H9 (cell line): ENCODE data around the gene BICDL1. TPM values are rescaled to one million over a fixed set of nuclear protein-coding genes. Genes with fewer than 3 reads are reported as not detected.

Source experiments
- DNase-seq: peaks from one replicate; pipeline ENCODE4 v3.0.0-alpha.2; 2017
- H2AFZ ChIP-seq: one replicate; pipeline ENCODE4 v1.6.1; 2013; ENCODE audit warnings: mild to moderate bottlenecking, low read length, control low read depth, moderate library complexity
- H2AK5ac ChIP-seq: 2 replicates; pipeline ENCODE4 v1.6.1; 2013; ENCODE audit warnings: low read length, control low read depth, mixed read lengths; ENCODE audit not compliant: insufficient read length
- H2BK120ac ChIP-seq: one replicate; pipeline ENCODE4 v1.6.1; 2013; ENCODE audit warnings: low read depth, mild to moderate bottlenecking, low read length, control low read depth, inconsistent platforms; ENCODE audit not compliant: poor library complexity, severe bottlenecking
- H2BK12ac ChIP-seq: 2 replicates; pipeline ENCODE4 v1.6.1; 2013; ENCODE audit warnings: low read length, control low read depth, mixed read lengths, low read depth; ENCODE audit not compliant: insufficient read length
- H2BK15ac ChIP-seq: 2 replicates; pipeline ENCODE4 v1.6.1; 2013; ENCODE audit warnings: low read depth, low read length, control low read depth
- H2BK20ac ChIP-seq: one replicate; pipeline ENCODE4 v1.6.1; 2013; ENCODE audit warnings: low read depth, mild to moderate bottlenecking, low read length, control low read depth, inconsistent platforms; ENCODE audit not compliant: poor library complexity, severe bottlenecking
- H2BK5ac ChIP-seq: 2 replicates; pipeline ENCODE4 v1.6.1; 2013; ENCODE audit warnings: low read length, control low read depth, mixed read lengths; ENCODE audit not compliant: insufficient read length
- H3K14ac ChIP-seq: 2 replicates; pipeline ENCODE4 v1.6.1; 2013; ENCODE audit warnings: low read length, control low read depth; ENCODE audit not compliant: insufficient read depth
- H3K18ac ChIP-seq: 2 replicates; pipeline ENCODE4 v1.6.1; 2013; ENCODE audit warnings: low read depth, mild to moderate bottlenecking, mixed read lengths, low read length, control low read depth; ENCODE audit not compliant: insufficient read length
- H3K23ac ChIP-seq: 2 replicates; pipeline ENCODE4 v1.6.1; 2013; ENCODE audit warnings: low read length, control low read depth, mixed read lengths, low read depth; ENCODE audit not compliant: insufficient read length
- H3K23me2 ChIP-seq: 2 replicates; pipeline ENCODE4 v1.6.1; 2013; ENCODE audit warnings: low read depth, mild to moderate bottlenecking, mixed read lengths, low read length, control low read depth; ENCODE audit not compliant: insufficient read length, poor library complexity, severe bottlenecking
- H3K27ac ChIP-seq: 2 replicates; pipeline ENCODE4 v1.5.1; 2013; ENCODE audit warnings: low read length, control low read depth, mixed read lengths, low read depth; ENCODE audit not compliant: insufficient read length
- H3K27me3 ChIP-seq: 2 replicates; pipeline ENCODE4 v1.6.1; 2013; ENCODE audit warnings: low read length, control low read depth, inconsistent platforms; ENCODE audit not compliant: insufficient read depth
- H3K4ac ChIP-seq: 2 replicates; pipeline ENCODE4 v1.6.1; 2013; ENCODE audit warnings: low read depth, mild to moderate bottlenecking, control low read depth, inconsistent platforms, low read length, moderate library complexity
- H3K4me1 ChIP-seq: 2 replicates; pipeline ENCODE4 v1.6.1; 2013; ENCODE audit warnings: low read length, control low read depth, inconsistent platforms; ENCODE audit not compliant: insufficient read depth
- H3K4me2 ChIP-seq: 2 replicates; pipeline ENCODE4 v1.6.1; 2013; ENCODE audit warnings: low read length, control low read depth, mixed read lengths; ENCODE audit not compliant: insufficient read length, insufficient read depth
- H3K56ac ChIP-seq: 2 replicates; pipeline ENCODE4 v1.6.1; 2013; ENCODE audit warnings: low read depth, mild to moderate bottlenecking, mixed read lengths, low read length, control low read depth; ENCODE audit not compliant: insufficient read length
- H3K79me1 ChIP-seq: 2 replicates; pipeline ENCODE4 v1.6.1; 2013; ENCODE audit warnings: low read depth, mild to moderate bottlenecking, moderate library complexity, low read length, control low read depth, inconsistent platforms; ENCODE audit not compliant: insufficient read depth, poor library complexity, severe bottlenecking
- H3K79me2 ChIP-seq: 2 replicates; pipeline ENCODE4 v1.6.1; 2013; ENCODE audit warnings: low read length, control low read depth, inconsistent platforms; ENCODE audit not compliant: insufficient read depth
- H3K9ac ChIP-seq: 2 replicates; pipeline ENCODE4 v1.6.1; 2013; ENCODE audit warnings: low read length, control low read depth, mixed read lengths; ENCODE audit not compliant: insufficient read length; ENCODE audit errors: extremely low read depth
- H3K9me3 ChIP-seq: one replicate; pipeline ENCODE4 v1.6.1; 2013; ENCODE audit warnings: low read depth, low read length, inconsistent platforms; ENCODE audit not compliant: control insufficient read depth
- H3T11ph ChIP-seq: one replicate; pipeline ENCODE4 v1.6.1; 2013; ENCODE audit warnings: mild to moderate bottlenecking, low read length, control low read depth, inconsistent platforms
- H4K20me1 ChIP-seq: one replicate; pipeline ENCODE4 v1.6.1; 2013; ENCODE audit not compliant: control insufficient read depth, insufficient read length, insufficient read depth
- H4K5ac ChIP-seq: 2 replicates; pipeline ENCODE4 v1.6.1; 2013; ENCODE audit warnings: low read depth, mild to moderate bottlenecking, mixed read lengths, low read length, control low read depth; ENCODE audit not compliant: insufficient read length
- H4K8ac ChIP-seq: replicated peaks from 2 replicates; pipeline ENCODE4 v1.6.1; 2013; ENCODE audit warnings: low read length, control low read depth, mixed read lengths, low read depth; ENCODE audit not compliant: insufficient read length
- H4K91ac ChIP-seq: 2 replicates; pipeline ENCODE4 v1.6.1; 2013; ENCODE audit warnings: low read depth, mild to moderate bottlenecking, moderate library complexity, mixed read lengths, low read length, control low read depth; ENCODE audit not compliant: insufficient read length
- H3K27ac Mint-ChIP-seq, 3 experiments: 2 replicates in 2 of 3; 3 replicates in 1 of 3; pipeline ENCODE4 v1.8.0; 2020 to 2021; ENCODE audit warnings: mixed read lengths in 3 of 3, mild to moderate bottlenecking in 1 of 3, moderate library complexity in 1 of 3
- H3K27me3 Mint-ChIP-seq: 2 replicates; pipeline ENCODE4 v1.8.0; 2021; ENCODE audit warnings: low read depth, mild to moderate bottlenecking, moderate library complexity, mixed read lengths
- H3K36me3 Mint-ChIP-seq, 3 experiments: 2 replicates in 2 of 3; 3 replicates in 1 of 3; pipeline ENCODE4 v1.8.0; 2020 to 2021; ENCODE audit warnings: low read depth in 3 of 3, mixed read lengths in 3 of 3; ENCODE audit not compliant: insufficient read depth in 1 of 3
- H3K4me1 Mint-ChIP-seq, 2 experiments: 2 replicates each; pipeline ENCODE4 v1.8.0; 2020; ENCODE audit warnings: mixed read lengths in 2 of 2
- H3K4me3 Mint-ChIP-seq, 2 experiments: 2 replicates in 1 of 2; 3 replicates in 1 of 2; pipeline ENCODE4 v1.8.0; 2020 to 2021; ENCODE audit warnings: mild to moderate bottlenecking in 2 of 2, mixed read lengths in 2 of 2, moderate library complexity in 1 of 2
- H3K9me3 Mint-ChIP-seq, 2 experiments: 2 replicates in 1 of 2; 3 replicates in 1 of 2; pipeline ENCODE4 v1.8.0; 2020; ENCODE audit warnings: mild to moderate bottlenecking in 2 of 2, mixed read lengths in 2 of 2, moderate library complexity in 1 of 2
- CTCF ChIP-seq: fragments of 200-600 bp; sonication (generic); conservative IDR thresholded peaks from 3 replicates; pipeline ENCODE4 v1.8.0; 2021; ENCODE audit warnings: antibody characterized with exemption, mild to moderate bottlenecking
- WGBS: extraction: QIAGEN DNeasy Blood & Tissue Kit; methylation state at CpG from one replicate; pipeline ENCODE4 v1.1.7; 2013; ENCODE audit warnings: missing lambda C conversion rate, low lambda C conversion rate, mixed read lengths; ENCODE audit not compliant: insufficient read length; ENCODE audit errors: extremely low coverage; 5-methylcytosine and 5-hydroxymethylcytosine counted together
- total RNA-seq: library from RNA; stranded (reverse); gene quantifications from 2 replicates; pipeline ENCODE4 v1.2.1, GENCODE V29; 2021

Gene BICDL1
- total RNA-seq, 1 experiment from 2014 or later, result 13.8 TPM

- H3K27me3 Mint-ChIP-seq, result no peaks in the 10 kb centered on the region
- Histone ChIP-seq H3K27me3 (no peaks in the 10 kb centered on the region), H3K4me1 (no peaks in the 10 kb centered on the region), H3K4me2 (no peak overlapping the region), H2BK12ac (no peak overlapping the region), H3K9me3 (no peaks in the 10 kb centered on the region), H2AFZ (no peak overlapping the region), H2BK20ac (no peak overlapping the region), H3K4ac (no peak overlapping the region), H3K14ac (no peak overlapping the region), H2BK5ac (no peak overlapping the region), H2BK120ac (no peak overlapping the region), H2AK5ac (no peak overlapping the region), H4K8ac (no peak overlapping the region), H3K79me2 (no peaks in the 10 kb centered on the region), H3K9ac (no peak overlapping the region), H2BK15ac (no peak overlapping the region), H3T11ph (no peak overlapping the region), H3K56ac (no peak overlapping the region), H4K20me1 (no peaks in the 10 kb centered on the region), H3K27ac (no peak overlapping the region), H3K18ac (no peak overlapping the region), H4K5ac (no peak overlapping the region), H4K91ac (no peak overlapping the region), H3K79me1 (no peaks in the 10 kb centered on the region), H3K23me2 (no peaks in the 10 kb centered on the region), H3K23ac (no peak overlapping the region)
- H3K4me3 Mint-ChIP-seq, result no peak overlapping the region
- H3K4me1 Mint-ChIP-seq, result no peaks in the 10 kb centered on the region
- no peaks in the 10 kb centered on the region for H3K9me3 Mint-ChIP-seq
- TF ChIP-seq CTCF, result no peak
- peaks cover 59 to 98% (median 94%) of the 10 kb centered on the region in 3 experiments; a peak in 6 of 7 replicates for H3K36me3 Mint-ChIP-seq
- no peak for DNase-seq
- no CpG with 5 or more reads among the region's 6 CpGs for WGBS
- no peak overlapping the region for H3K27ac Mint-ChIP-seq
Observed at GRCh38 chr12:120132863-120133385, 143.9 kb downstream of the BICDL1 start.
